NCI-H2107 treated with DMSO at 0.1 percent for 48 hours (cell line): ENCODE results near the gene TNFRSF13B.
"Not testable (repeated sequence)": the region's sequence is repeated elsewhere in the genome, so short reads cannot be mapped to it uniquely, and the experiment has no call there.

Experiments used
- DNase-seq: peaks from one replicate; lab custom pipeline; 2025; ENCODE audit not compliant: unreplicated experiment; lab: John Stamatoyannopoulos, UW

Gene TNFRSF13B

GRCh38 chr17:16913463-16913862 lies 58.5 kb downstream of the TNFRSF13B start:
- DNase-seq: no peak

GRCh38 chr17:16912021-16912962 lies 59.6 kb downstream of the TNFRSF13B start:
- DNase-seq: no peak

- no peak for DNase-seq
These were observed 60.6 kb downstream of the TNFRSF13B start for GRCh38 chr17:16911141-16911937.

- no peak for DNase-seq
These were observed 61.6 kb downstream of the TNFRSF13B start for GRCh38 chr17:16910341-16910740.

GRCh38 chr17:16909472-16910246 lies 62.3 kb downstream of the TNFRSF13B start:
- no peak for DNase-seq

- DNase-seq: no peak
These were observed 63.6 kb downstream of the TNFRSF13B start for GRCh38 chr17:16908273-16908672.

GRCh38 chr17:16906680-16907079 lies 65.2 kb downstream of the TNFRSF13B start:
- DNase-seq: no peak

- no peak for DNase-seq
These were observed 66.2 kb downstream of the TNFRSF13B start for GRCh38 chr17:16905593-16906191.

- not testable (repeated sequence) for DNase-seq
These were observed 68.8 kb downstream of the TNFRSF13B start for GRCh38 chr17:16903070-16903469.

GRCh38 chr17:16900288-16900882 lies 71.5 kb downstream of the TNFRSF13B start:
- no peak for DNase-seq

GRCh38 chr17:16897211-16897896 lies 74.6 kb downstream of the TNFRSF13B start:
- DNase-seq: not testable (repeated sequence)

GRCh38 chr17:16896235-16896634 lies 75.7 kb downstream of the TNFRSF13B start:
- DNase-seq: not testable (repeated sequence)

GRCh38 chr17:16893527-16893926 lies 78.4 kb downstream of the TNFRSF13B start:
- DNase-seq: not testable (repeated sequence)

GRCh38 chr17:16892876-16893454 lies 79.0 kb downstream of the TNFRSF13B start:
- not testable (repeated sequence) for DNase-seq

- DNase-seq: no peak
These were observed 82.8 kb downstream of the TNFRSF13B start for GRCh38 chr17:16889088-16889465.
